ENCODE measurements around the gene AJAP1.

Gene AJAP1

DNA sequence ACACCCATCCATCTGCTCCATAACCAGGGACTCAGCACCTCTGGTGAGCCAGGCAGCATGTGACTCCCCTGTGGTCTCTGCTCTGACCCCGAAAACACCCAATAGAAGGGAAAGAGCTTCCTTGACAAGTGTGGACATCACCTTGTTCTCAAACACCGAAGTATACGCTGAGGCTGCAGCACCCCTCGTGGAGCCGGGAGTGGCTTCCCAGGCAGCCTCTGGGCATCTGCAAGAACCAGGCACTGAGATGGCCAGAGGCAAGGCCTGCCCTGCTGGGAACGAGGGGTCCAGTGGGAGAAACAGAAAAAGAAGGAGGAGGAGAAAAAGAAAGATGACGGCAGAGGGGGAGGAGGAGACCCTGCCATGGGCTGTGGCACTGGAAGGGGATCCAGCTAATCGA, 18.2 kb upstream of the AJAP1 start:
- no peak for DNase-seq (ENCODE audit: low read depth)
- H3K4me3 ChIP-seq (ENCODE audit: control insufficient read depth, low read depth, low read length) = no peak overlapping the region
- TF ChIP-seq, protein P1, sequence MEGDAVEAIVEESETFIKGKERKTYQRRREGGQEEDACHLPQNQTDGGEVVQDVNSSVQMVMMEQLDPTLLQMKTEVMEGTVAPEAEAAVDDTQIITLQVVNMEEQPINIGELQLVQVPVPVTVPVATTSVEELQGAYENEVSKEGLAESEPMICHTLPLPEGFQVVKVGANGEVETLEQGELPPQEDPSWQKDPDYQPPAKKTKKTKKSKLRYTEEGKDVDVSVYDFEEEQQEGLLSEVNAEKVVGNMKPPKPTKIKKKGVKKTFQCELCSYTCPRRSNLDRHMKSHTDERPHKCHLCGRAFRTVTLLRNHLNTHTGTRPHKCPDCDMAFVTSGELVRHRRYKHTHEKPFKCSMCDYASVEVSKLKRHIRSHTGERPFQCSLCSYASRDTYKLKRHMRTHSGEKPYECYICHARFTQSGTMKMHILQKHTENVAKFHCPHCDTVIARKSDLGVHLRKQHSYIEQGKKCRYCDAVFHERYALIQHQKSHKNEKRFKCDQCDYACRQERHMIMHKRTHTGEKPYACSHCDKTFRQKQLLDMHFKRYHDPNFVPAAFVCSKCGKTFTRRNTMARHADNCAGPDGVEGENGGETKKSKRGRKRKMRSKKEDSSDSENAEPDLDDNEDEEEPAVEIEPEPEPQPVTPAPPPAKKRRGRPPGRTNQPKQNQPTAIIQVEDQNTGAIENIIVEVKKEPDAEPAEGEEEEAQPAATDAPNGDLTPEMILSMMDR (conservative IDR thresholded peaks at IDR 0.05; ENCODE audit: control insufficient read depth, insufficient read depth, low read depth, low read length) = no peak

- TF ChIP-seq, protein P1 (conservative IDR thresholded peaks at IDR 0.05; ENCODE audit: control insufficient read depth, insufficient read depth, low read depth, low read length) = no peak
- H3K4me3 ChIP-seq (ENCODE audit: control insufficient read depth, low read depth, low read length) = no peak overlapping the region
- DNase-seq (ENCODE audit: low read depth) = no peak
Measured at GRCh38 chr1:4636644-4637380, 17.6 kb upstream of the AJAP1 start.

DNA sequence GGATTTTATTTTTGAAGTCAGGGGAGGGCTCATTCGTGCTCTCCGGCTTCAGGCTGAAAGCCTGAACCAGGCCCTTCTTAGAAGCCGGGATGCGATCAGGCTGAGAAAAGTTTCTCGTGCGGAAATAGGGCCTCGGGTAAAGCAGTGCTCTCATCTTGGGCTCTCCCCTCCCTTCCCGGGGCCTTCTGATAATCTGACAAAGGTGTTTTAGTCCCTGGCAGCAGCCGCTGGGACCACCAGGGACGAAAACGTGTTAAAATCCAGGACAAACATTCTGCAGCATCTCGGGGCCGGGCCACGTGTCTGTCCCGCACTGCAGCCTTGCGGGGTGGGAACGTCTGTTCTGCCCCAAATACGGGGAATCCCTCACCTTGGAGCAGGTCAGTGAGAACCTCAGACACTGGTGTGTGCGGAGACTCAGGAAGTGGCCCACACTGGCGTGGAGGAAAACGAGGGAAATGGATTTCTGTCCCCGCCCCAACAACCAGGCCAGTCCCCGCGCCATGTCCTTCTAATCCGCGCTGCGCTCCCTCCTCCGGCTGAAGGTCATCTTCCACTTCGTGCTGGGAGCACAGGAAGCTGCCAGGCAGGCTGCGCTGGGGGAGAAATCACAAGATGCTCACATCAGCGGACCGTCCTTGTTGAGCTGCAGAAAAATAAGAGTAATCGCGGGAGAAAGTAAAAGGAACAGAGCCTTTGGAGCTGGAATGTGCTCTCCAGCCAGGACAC, 16.6 kb upstream of the AJAP1 start:
- TF ChIP-seq, protein P1 (conservative IDR thresholded peaks at IDR 0.05; ENCODE audit: control insufficient read depth, insufficient read depth, low read depth, low read length) = no peak
- no peak for DNase-seq (ENCODE audit: low read depth)
- H3K4me3 ChIP-seq (ENCODE audit: control insufficient read depth, low read depth, low read length) = no peak overlapping the region

DNA sequence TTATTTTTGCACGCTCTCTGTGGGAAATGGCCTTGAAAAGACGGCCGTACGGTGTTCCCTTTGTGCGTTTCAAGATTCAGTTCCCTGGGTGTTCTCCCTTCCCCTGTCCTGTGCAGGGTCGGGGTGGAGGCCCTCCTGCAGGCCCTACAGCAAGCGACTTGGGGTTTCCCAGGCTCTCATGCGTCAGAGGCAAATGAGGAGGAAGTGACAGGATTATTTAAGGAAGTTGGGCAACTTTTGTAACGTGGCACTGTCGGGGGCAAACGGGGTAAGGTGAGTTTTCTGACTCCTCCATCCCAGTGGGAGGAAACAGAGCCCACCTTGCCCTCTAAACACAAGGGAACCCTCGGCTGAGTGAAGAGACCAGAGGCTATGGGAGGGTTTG, 16.1 kb upstream of the AJAP1 start:
- TF ChIP-seq, protein P1 (conservative IDR thresholded peaks at IDR 0.05; ENCODE audit: control insufficient read depth, insufficient read depth, low read depth, low read length) = no peak
- no peak overlapping the region for H3K4me3 ChIP-seq (ENCODE audit: control insufficient read depth, low read depth, low read length)
- no peak for DNase-seq (ENCODE audit: low read depth)

GRCh38 chr1:4640931-4641330, 13.5 kb upstream of the AJAP1 start:
- no peak overlapping the region for H3K4me3 ChIP-seq (ENCODE audit: control insufficient read depth, low read depth, low read length)
- TF ChIP-seq, protein P1 (conservative IDR thresholded peaks at IDR 0.05; ENCODE audit: control insufficient read depth, insufficient read depth, low read depth, low read length) = no peak
- no peak for DNase-seq (ENCODE audit: low read depth)

- DNase-seq (ENCODE audit: low read depth) = no peak
- TF ChIP-seq, protein P1 (conservative IDR thresholded peaks at IDR 0.05; ENCODE audit: control insufficient read depth, insufficient read depth, low read depth, low read length) = no peak
- no peak overlapping the region for H3K4me3 ChIP-seq (ENCODE audit: control insufficient read depth, low read depth, low read length)
Measured at GRCh38 chr1:4647391-4647790, 7.0 kb upstream of the AJAP1 start.

Measured in fibroblast of mammary gland (primary cell).